SK-N-SH (cell line): Measurements from ENCODE around the gene RRAD. TPM values are rescaled to one million over a fixed set of nuclear protein-coding genes. Genes with fewer than 3 reads are reported as not detected.

ENCODE experiments used
- CTCF ChIA-PET: fragments of 300-600, 350-600 bp; formaldehyde crosslinking; extraction: SDS; loops from one replicate; lab custom pipeline; 2021; lab: Yijun Ruan, JAX
- POLR2A ChIA-PET: fragments of 350-600 bp; sonication (Branson Sonifier 250); formaldehyde crosslinking; extraction: SDS; loops from one replicate; lab custom pipeline; 2020; ENCODE audit warnings: antibody characterized with exemption, inconsistent platforms; lab: Yijun Ruan, JAX
- DNase-seq: peaks from one replicate; pipeline ENCODE4 v3.0.0; 2012
- H2AFZ ChIP-seq: fragments of 200-600 bp; sonication (generic); 2 replicates; pipeline ENCODE4 v1.8.1; 2016; ENCODE audit warnings: antibody characterized with exemption, mild to moderate bottlenecking, low read depth
- H3F3A ChIP-seq: fragments of 200-600 bp; sonication (generic); replicated peaks from 2 replicates; pipeline ENCODE3; 2016; ENCODE audit warnings: antibody characterized with exemption, mild to moderate bottlenecking; ENCODE audit not compliant: insufficient read depth
- H3K27ac ChIP-seq, 2 experiments: fragments of 200-500 bp in 1 of 2; fragments of 200-600 bp in 1 of 2; sonication (Bioruptor generic) in 1 of 2; sonication (generic), shearing (Covaris generic) in 1 of 2; 2 replicates each; pipeline versions ENCODE4 v1.5.1 to v1.6.1; 2014 to 2016; ENCODE audit warnings: low read depth in 2 of 2, inconsistent platforms in 1 of 2, low read length in 1 of 2, mild to moderate bottlenecking in 1 of 2, mixed read lengths in 1 of 2
- H3K27me3 ChIP-seq: fragments of 200-600 bp; sonication (generic), shearing (Covaris generic); 2 replicates; pipeline ENCODE4 v1.6.1; 2016; ENCODE audit warnings: mixed run types; ENCODE audit not compliant: insufficient read depth
- H3K36me3 ChIP-seq, 2 experiments: fragments of 200-500 bp in 1 of 2; fragments of 200-600 bp in 1 of 2; sonication (Bioruptor generic) in 1 of 2; sonication (generic) in 1 of 2; replicated peaks in 1 of 2; 2 replicates each; pipeline versions ENCODE3 to v1.5.1; 2014 to 2016; ENCODE audit warnings: low read length in 1 of 2, mild to moderate bottlenecking in 1 of 2; ENCODE audit not compliant: insufficient read depth in 2 of 2, control insufficient read depth in 1 of 2
- H3K4me1 ChIP-seq, 2 experiments: fragments of 200-500 bp in 1 of 2; fragments of 200-600 bp in 1 of 2; sonication (Bioruptor generic) in 1 of 2; sonication (generic), shearing (Covaris generic) in 1 of 2; 2 replicates each; pipeline versions ENCODE4 v1.5.1 to v1.6.1; 2014 to 2016; ENCODE audit warnings: low read depth in 1 of 2, low read length in 1 of 2, mixed run types in 1 of 2; ENCODE audit not compliant: insufficient read depth in 2 of 2, control insufficient read depth in 1 of 2
- H3K4me2 ChIP-seq: fragments of 200-600 bp; sonication (generic), shearing (Covaris generic); 2 replicates; pipeline ENCODE4 v1.6.1; 2017; ENCODE audit warnings: mixed run types
- H3K4me3 ChIP-seq, 2 experiments: fragments of 200-500 bp in 1 of 2; fragments of 200-600 bp in 1 of 2; sonication (Bioruptor generic) in 1 of 2; sonication (generic), shearing (Covaris generic) in 1 of 2; 2 replicates each; pipeline versions ENCODE4 v1.5.1 to v1.8.1; 2014 to 2016; ENCODE audit warnings: low read depth in 2 of 2, inconsistent platforms in 1 of 2, low read length in 1 of 2, mild to moderate bottlenecking in 1 of 2, mixed read lengths in 1 of 2, moderate library complexity in 1 of 2
- H3K79me2 ChIP-seq: fragments of 200-600 bp; sonication (generic); 2 replicates; pipeline ENCODE4 v1.8.1; 2017; ENCODE audit warnings: mild to moderate bottlenecking; ENCODE audit not compliant: insufficient read depth
- H3K9ac ChIP-seq: fragments of 200-600 bp; sonication (generic); 2 replicates; pipeline ENCODE4 v1.6.1; 2017; ENCODE audit warnings: mixed run types
- H3K9me2 ChIP-seq: fragments of 200-600 bp; sonication (generic); 2 replicates; pipeline ENCODE4 v1.6.1; 2017; ENCODE audit warnings: mixed run types
- H3K9me3 ChIP-seq: fragments of 200-600 bp; sonication (generic); 2 replicates; pipeline ENCODE4 v1.6.1; 2017; ENCODE audit warnings: mixed run types, mild to moderate bottlenecking, moderate library complexity
- H4K20me1 ChIP-seq: fragments of 200-600 bp; sonication (generic); 2 replicates; pipeline ENCODE4 v1.6.1; 2017; ENCODE audit warnings: mild to moderate bottlenecking, mixed run types; ENCODE audit not compliant: insufficient read depth
- CHD2 ChIP-seq: fragments of 150-350 bp; IDR thresholded peaks from 2 replicates; pipeline ENCODE4 v1.6.1; 2018; ENCODE audit warnings: low read length; ENCODE audit not compliant: partially characterized antibody
- EP300 ChIP-seq, 2 experiments: IDR thresholded peaks; 2 replicates each; pipeline versions ENCODE4 v1.4.0 to v1.6.1; 2012; ENCODE audit warnings: borderline replicate concordance in 1 of 2, low read depth in 1 of 2, low read length in 1 of 2
- FOSL2 ChIP-seq: IDR thresholded peaks from 2 replicates; pipeline ENCODE4 v1.4.0; 2012; ENCODE audit warnings: low read depth, mild to moderate bottlenecking, moderate library complexity, borderline replicate concordance
- FOXJ3 ChIP-seq: sonication (generic); formaldehyde crosslinking; IDR thresholded peaks from 2 replicates; pipeline ENCODE4 v1.5.1; 2020; ENCODE audit warnings: mild to moderate bottlenecking, missing genetic modification reagents
- GATA2 ChIP-seq: sonication (generic); formaldehyde crosslinking; IDR thresholded peaks from 2 replicates; pipeline ENCODE4 v1.5.0; 2020; ENCODE audit warnings: mild to moderate bottlenecking, missing genetic modification reagents
- MEF2A ChIP-seq: IDR thresholded peaks from 2 replicates; pipeline ENCODE4 v1.4.0; 2012; ENCODE audit warnings: low read depth, borderline replicate concordance
- NFIC ChIP-seq: IDR thresholded peaks from 2 replicates; pipeline ENCODE4 v1.4.0; 2012; ENCODE audit warnings: borderline replicate concordance
- RCOR1 ChIP-seq: fragments of 150-350 bp; IDR thresholded peaks from 2 replicates; pipeline ENCODE4 v1.6.1; 2017; ENCODE audit warnings: antibody characterized with exemption, low read length
- TCF12 ChIP-seq: IDR thresholded peaks from 2 replicates; pipeline ENCODE4 v1.4.0; 2012
- WGBS: methylation state at CpG from one replicate; pipeline ENCODE4 v1.1.6; 2017; ENCODE audit warnings: low lambda C conversion rate; 5-methylcytosine and 5-hydroxymethylcytosine counted together
- polyA plus RNA-seq, 3 experiments: library from polyadenylated mRNA; depleted of rRNA; stranded (reverse); fragments of >200 nt; gene quantifications; 2 replicates each; pipeline ENCODE4 v1.2.3, GENCODE V29; 2012
- TF ChIP-seq, protein P1 (sequence below): IDR thresholded peaks from 2 replicates; pipeline ENCODE4 v1.4.0; 2012; ENCODE audit warnings: low read depth, borderline replicate concordance
- TF ChIP-seq, protein P2 (sequence below): IDR thresholded peaks from 2 replicates; pipeline ENCODE4 v1.6.1; 2012; ENCODE audit warnings: mild to moderate bottlenecking, low read depth, low read length, moderate library complexity

Gene RRAD
- polyA plus RNA-seq, 1 of the 3 experiments (the other 2 are of a cell fraction) = 9.3 TPM

DNA sequence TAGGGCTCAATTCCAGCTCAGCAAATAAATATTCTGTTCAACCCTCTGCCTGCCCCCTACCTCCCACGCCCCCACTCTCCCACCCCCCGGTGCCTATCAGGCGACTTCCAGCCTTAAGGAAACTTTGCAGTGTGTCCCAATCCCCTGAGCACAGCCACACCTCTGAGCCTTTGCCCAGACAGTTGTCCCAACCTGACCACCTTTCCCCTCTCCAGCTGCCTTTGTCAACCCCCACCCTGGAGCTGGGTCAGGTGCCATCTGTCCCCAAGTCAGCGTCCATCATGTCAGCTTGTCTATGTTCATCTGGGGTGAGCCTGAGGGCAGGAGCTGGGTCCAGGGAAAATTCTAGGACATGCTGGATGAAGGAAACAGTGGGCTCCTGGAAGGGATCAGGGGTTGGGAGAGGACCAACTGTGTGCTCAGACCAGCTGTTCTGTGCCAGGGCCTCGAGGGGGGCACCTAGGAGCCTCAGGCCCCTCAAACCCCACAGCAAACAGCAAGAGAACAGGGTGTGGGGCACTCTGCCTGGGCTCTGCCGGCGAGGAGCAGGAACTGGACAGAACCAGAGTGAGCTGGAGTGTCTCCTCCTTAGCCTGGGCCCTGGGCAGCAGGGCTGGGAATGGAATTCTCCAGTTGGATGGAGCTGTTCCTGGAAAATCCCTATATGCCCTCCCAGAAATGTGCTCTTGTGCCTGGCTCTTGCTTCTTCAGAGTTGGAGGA lies 24.5 kb downstream of the RRAD start:
- DNase-seq = peak; percentile 32
- no peak overlapping the region for H3K9ac ChIP-seq
- H2AFZ ChIP-seq = no peak overlapping the region
- H3K4me1 ChIP-seq = peaks cover 19% of the 10 kb centered on the region in 2 experiments
- no peak overlapping the region for H3K4me3 ChIP-seq
- 76% methylated on average over 7 of the region's 7 CpGs for WGBS
- H3K27ac ChIP-seq = no peak overlapping the region
- H3K4me2 ChIP-seq = peak overlapping the region; percentile 52; the same call in 1 of the 2 replicates
- H3K27me3 ChIP-seq = no peaks in the 10 kb centered on the region
- no peak for TF ChIP-seq FOXJ3 (CRISPR knock-in tag)
- TF ChIP-seq RCOR1 = no peak
- TF ChIP-seq EP300 (IDR thresholded peaks at IDR 0.05; ENCODE audit: borderline replicate concordance in 1 of 2, low read depth in 1 of 2, low read length in 1 of 2) = 0 out of 4 replicates have a peak, but pooled peaks of 1 of the 2 experiments have one; percentile 13
- no peak for TF ChIP-seq NFIC
- no peak for TF ChIP-seq MEF2A
- no peak for TF ChIP-seq FOSL2
- TF ChIP-seq, protein P1, sequence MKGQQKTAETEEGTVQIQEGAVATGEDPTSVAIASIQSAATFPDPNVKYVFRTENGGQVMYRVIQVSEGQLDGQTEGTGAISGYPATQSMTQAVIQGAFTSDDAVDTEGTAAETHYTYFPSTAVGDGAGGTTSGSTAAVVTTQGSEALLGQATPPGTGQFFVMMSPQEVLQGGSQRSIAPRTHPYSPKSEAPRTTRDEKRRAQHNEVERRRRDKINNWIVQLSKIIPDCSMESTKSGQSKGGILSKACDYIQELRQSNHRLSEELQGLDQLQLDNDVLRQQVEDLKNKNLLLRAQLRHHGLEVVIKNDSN = no peak
- no peaks in the 10 kb centered on the region for H3K9me2 ChIP-seq
- no peaks in the 10 kb centered on the region for H3K9me3 ChIP-seq
- CTCF ChIA-PET = interaction anchor here (1.0 to 2.6 kb wide), 8 partner anchors 9 to 270 kb away, joined by 3 to 10 read pairs (median 4); partner anchors contain the start of genes B3GNT9 and NOL3
- H3K79me2 ChIP-seq = no peaks in the 10 kb centered on the region
- POLR2A ChIA-PET = interaction anchor here (0.5 kb wide), 1 partner anchor 275 kb away, joined by 3 read pairs; no protein-coding TSS in a partner anchor
- no peaks in the 10 kb centered on the region for H3K36me3 ChIP-seq
- H4K20me1 ChIP-seq = no peaks in the 10 kb centered on the region
- peaks cover 3% of the 10 kb centered on the region for H3F3A ChIP-seq

- peak; percentile 81 for DNase-seq
- H3K27ac ChIP-seq = peak overlapping the region; percentile 43 to 53
- H3K4me2 ChIP-seq = peak overlapping the region; percentile 52
- 50% methylated on average over 6 of the region's 9 CpGs for WGBS
- H4K20me1 ChIP-seq = no peaks in the 10 kb centered on the region
- ChIA-PET CTCF (interaction anchor here (1.0 to 8.5 kb wide), 9 partner anchors 10 to 270 kb away, joined by 3 to 174 read pairs (median 4); partner anchors contain the start of genes B3GNT9, CDH16, NOL3 and RRAD), POLR2A (interaction anchor here (0.5 kb wide), 1 partner anchor 276 kb away, joined by 3 read pairs; no protein-coding TSS in a partner anchor)
- H2AFZ ChIP-seq = peak overlapping the region; percentile 31; the same call in 1 of the 2 replicates
- H3K36me3 ChIP-seq = no peaks in the 10 kb centered on the region
- no peaks in the 10 kb centered on the region for H3K9me2 ChIP-seq
- peaks cover 3% of the 10 kb centered on the region for H3F3A ChIP-seq
- no peaks in the 10 kb centered on the region for H3K79me2 ChIP-seq
- TF ChIP-seq, protein P1 = peak; percentile 59; the same call in 1 of the 2 replicates
- TF ChIP-seq TCF12 (peak; percentile 4; the same call in 1 of the 2 replicates), CHD2 (peak; percentile 56), FOSL2 (no peak), GATA2 (CRISPR knock-in tag) (no peak; the same call in 1 of the 2 replicates), EP300 (IDR thresholded peaks at IDR 0.05; ENCODE audit: borderline replicate concordance in 1 of 2, low read depth in 1 of 2, low read length in 1 of 2) (peak in 1 of 2 experiments; percentile 46; a peak in 2 of 4 replicates), NFIC (peak; percentile 97), RCOR1 (0 out of 2 replicates have a peak, but pooled peaks have one; percentile 7)
- TF ChIP-seq, protein P2, sequence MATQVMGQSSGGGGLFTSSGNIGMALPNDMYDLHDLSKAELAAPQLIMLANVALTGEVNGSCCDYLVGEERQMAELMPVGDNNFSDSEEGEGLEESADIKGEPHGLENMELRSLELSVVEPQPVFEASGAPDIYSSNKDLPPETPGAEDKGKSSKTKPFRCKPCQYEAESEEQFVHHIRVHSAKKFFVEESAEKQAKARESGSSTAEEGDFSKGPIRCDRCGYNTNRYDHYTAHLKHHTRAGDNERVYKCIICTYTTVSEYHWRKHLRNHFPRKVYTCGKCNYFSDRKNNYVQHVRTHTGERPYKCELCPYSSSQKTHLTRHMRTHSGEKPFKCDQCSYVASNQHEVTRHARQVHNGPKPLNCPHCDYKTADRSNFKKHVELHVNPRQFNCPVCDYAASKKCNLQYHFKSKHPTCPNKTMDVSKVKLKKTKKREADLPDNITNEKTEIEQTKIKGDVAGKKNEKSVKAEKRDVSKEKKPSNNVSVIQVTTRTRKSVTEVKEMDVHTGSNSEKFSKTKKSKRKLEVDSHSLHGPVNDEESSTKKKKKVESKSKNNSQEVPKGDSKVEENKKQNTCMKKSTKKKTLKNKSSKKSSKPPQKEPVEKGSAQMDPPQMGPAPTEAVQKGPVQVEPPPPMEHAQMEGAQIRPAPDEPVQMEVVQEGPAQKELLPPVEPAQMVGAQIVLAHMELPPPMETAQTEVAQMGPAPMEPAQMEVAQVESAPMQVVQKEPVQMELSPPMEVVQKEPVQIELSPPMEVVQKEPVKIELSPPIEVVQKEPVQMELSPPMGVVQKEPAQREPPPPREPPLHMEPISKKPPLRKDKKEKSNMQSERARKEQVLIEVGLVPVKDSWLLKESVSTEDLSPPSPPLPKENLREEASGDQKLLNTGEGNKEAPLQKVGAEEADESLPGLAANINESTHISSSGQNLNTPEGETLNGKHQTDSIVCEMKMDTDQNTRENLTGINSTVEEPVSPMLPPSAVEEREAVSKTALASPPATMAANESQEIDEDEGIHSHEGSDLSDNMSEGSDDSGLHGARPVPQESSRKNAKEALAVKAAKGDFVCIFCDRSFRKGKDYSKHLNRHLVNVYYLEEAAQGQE = 0 out of 2 replicates have a peak, but pooled peaks have one; percentile 25
- no peak overlapping the region for H3K4me3 ChIP-seq
- H3K9me3 ChIP-seq = no peaks in the 10 kb centered on the region
- H3K27me3 ChIP-seq = no peaks in the 10 kb centered on the region
- H3K9ac ChIP-seq = peak overlapping the region; percentile 3; the same call in 1 of the 2 replicates
- peaks cover 19% of the 10 kb centered on the region in 2 experiments for H3K4me1 ChIP-seq
These were observed 25.2 kb downstream of the RRAD start for GRCh38 chr16:66899945-66900710.
